ENCODE measurements around the gene CELSR1.

The CELSR1 gene

DNA sequence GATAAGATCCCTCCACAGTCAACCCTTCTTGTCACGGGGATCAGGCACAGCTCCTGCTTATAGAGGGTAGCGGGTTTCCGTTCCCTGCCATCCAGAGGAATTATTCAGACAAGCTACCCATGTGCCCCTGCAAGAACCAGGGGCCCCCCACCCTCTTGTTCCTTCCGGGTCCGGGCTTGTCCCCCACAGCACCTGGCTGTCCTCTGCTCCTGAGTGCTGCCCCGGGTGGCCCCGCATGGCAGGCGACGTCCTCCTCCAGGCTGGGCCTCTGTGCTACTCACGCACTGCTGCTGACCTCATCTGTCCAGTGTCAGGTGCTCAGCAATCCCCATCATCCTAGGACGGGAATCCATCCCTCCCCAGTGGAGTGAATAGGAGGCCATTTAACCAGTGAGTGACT lies 24.7 kb downstream of the CELSR1 start:
- 0 out of 2 replicates have a peak, but pooled peaks cover 3% of the 10 kb centered on the region for H3K9me3 ChIP-seq
- H3K4me3 ChIP-seq (ENCODE audit: low read depth, low read length), result no peak overlapping the region
- H3K27me3 ChIP-seq, result no peaks in the 10 kb centered on the region
- H3K4me1 ChIP-seq, result no peaks in the 10 kb centered on the region
- no peak for TF ChIP-seq CTCF (IDR thresholded peaks at IDR 0.05; ENCODE audit: low read depth, low read length)
- H3K36me3 ChIP-seq, result no peaks in the 10 kb centered on the region
- DNase-seq, result no peak

- Histone ChIP-seq H3K9me3 (0 out of 2 replicates have a peak, but pooled peaks cover 3% of the 10 kb centered on the region), H3K4me3 (ENCODE audit: low read depth, low read length) (no peak overlapping the region), H3K36me3 (no peaks in the 10 kb centered on the region), H3K27me3 (no peaks in the 10 kb centered on the region), H3K4me1 (no peaks in the 10 kb centered on the region)
- DNase-seq, result no peak
- TF ChIP-seq CTCF (IDR thresholded peaks at IDR 0.05; ENCODE audit: low read depth, low read length), result no peak
These were observed 25.4 kb downstream of the CELSR1 start for GRCh38 chr22:46512039-46512370.

DNA sequence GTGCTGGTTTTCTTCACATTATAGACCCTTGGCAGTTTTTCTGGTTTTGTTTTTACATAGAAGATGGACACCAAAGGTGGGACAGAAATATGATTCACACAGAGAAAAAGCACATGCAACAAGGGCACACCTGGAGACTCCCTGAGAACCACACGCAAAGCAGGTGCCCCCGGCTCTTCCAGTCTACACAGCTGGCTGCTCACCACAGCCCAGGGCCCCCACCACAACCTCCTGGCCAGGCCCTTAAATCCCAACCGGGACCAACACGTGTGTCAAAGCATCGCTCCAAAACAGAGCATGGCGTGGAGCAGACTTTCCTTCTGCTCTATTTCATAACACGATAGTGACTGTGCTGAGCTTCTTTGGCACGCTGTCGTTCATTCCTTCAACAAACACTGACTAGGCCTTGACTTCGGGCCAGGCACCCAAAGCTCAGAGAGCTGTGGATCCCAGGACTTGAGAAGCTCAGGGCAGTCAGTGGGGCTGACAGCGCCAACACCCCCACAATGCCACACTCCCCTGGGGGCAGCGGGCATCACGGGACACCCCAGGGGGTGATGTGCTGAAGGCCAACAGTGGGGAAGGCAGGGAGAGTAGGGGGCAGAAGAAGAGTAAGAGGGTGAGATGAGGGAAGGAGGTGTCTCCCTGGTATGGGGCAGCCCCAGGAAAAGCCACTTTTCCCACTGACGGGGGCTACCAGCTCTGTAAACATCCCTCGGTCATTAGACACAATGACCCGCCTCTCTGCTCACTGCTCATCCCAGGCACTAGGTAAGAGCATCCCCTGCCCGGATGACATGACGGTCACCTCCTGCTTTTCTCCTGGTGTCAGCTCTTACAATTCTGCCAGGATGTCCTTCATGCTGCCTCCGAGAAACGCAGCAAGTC lies 26.0 kb downstream of the CELSR1 start:
- Histone ChIP-seq H3K9me3 (0 out of 2 replicates have a peak, but pooled peaks cover 3% of the 10 kb centered on the region), H3K36me3 (no peaks in the 10 kb centered on the region), H3K4me3 (ENCODE audit: low read depth, low read length) (no peak overlapping the region), H3K4me1 (no peaks in the 10 kb centered on the region), H3K27me3 (no peaks in the 10 kb centered on the region)
- no peak for DNase-seq
- TF ChIP-seq CTCF (IDR thresholded peaks at IDR 0.05; ENCODE audit: low read depth, low read length), result no peak

DNA sequence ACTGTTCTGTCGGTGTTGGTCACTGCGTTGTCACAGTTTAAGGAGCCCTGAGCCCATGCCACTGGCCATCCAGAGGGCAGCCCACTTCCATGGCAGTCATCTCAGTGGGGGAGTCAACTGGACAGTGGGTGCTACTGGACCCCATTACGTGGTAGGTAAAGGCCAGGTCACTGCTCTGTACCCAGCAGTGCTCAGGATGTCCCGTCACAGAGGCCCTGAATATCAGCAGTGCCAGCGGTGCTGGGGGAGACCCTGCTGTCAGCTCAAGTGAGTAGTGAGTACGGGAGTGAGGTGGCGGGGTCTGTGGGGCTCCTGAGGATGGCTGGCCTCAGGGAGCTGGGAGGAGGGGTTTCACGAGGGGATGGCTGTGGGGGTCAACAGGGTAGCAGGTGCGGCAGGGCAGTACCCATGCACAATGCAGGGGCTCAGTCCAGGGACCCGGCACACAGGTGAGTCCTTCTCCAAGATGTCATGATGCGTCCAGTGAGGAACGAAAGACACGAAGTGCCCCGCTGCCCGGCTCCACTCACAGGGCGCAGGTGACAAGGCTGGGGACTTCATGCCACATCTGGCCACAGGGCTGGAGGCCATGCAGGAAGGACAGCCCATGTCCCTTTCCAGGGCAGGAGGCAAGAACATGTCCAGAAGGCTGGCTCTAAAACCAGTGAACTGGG lies 27.9 kb downstream of the CELSR1 start:
- Histone ChIP-seq H3K4me3 (ENCODE audit: low read depth, low read length) (no peak overlapping the region), H3K4me1 (no peaks in the 10 kb centered on the region), H3K36me3 (no peaks in the 10 kb centered on the region), H3K9me3 (no peaks in the 10 kb centered on the region), H3K27me3 (no peaks in the 10 kb centered on the region)
- no peak for DNase-seq
- no peak for TF ChIP-seq CTCF (IDR thresholded peaks at IDR 0.05; ENCODE audit: low read depth, low read length)

DNA sequence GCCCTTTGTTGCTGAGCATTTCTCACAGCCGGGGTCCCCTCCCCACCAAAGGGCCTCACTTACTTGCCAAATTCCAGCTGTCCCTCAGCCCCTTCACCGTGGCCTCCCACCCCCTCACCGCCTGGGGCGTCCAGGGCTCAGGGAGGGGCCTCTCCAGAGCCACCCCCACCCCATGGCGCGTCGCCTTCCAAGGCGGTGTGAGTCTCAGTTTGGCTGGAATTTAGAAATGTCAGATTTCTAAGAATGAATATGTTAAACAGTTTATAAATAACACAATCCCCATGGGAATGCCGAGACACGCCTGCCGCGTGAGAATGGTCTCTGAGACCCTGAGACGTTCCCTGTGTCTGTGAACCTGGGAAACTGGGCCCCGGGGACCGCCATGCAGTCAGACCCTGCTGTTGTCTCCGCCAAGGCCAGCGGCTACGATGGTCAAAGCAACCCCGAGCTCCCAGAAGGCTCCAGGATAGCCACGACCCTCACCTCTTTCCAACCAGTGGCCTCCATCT lies 28.9 kb downstream of the CELSR1 start:
- no peak for DNase-seq
- TF ChIP-seq CTCF (IDR thresholded peaks at IDR 0.05; ENCODE audit: low read depth, low read length), result no peak
- no peaks in the 10 kb centered on the region for H3K27me3 ChIP-seq
- no peaks in the 10 kb centered on the region for H3K36me3 ChIP-seq
- no peaks in the 10 kb centered on the region for H3K4me1 ChIP-seq
- no peak overlapping the region for H3K4me3 ChIP-seq (ENCODE audit: low read depth, low read length)
- no peaks in the 10 kb centered on the region for H3K9me3 ChIP-seq
